Measurements from ENCODE around the gene ROBO3. TPM values are rescaled to one million over a fixed set of nuclear protein-coding genes. Genes with fewer than 3 reads are reported as not detected.

Gene ROBO3
- total RNA-seq, 2 donors from 2014 or later: 1.3 to 9.9 TPM

DNA sequence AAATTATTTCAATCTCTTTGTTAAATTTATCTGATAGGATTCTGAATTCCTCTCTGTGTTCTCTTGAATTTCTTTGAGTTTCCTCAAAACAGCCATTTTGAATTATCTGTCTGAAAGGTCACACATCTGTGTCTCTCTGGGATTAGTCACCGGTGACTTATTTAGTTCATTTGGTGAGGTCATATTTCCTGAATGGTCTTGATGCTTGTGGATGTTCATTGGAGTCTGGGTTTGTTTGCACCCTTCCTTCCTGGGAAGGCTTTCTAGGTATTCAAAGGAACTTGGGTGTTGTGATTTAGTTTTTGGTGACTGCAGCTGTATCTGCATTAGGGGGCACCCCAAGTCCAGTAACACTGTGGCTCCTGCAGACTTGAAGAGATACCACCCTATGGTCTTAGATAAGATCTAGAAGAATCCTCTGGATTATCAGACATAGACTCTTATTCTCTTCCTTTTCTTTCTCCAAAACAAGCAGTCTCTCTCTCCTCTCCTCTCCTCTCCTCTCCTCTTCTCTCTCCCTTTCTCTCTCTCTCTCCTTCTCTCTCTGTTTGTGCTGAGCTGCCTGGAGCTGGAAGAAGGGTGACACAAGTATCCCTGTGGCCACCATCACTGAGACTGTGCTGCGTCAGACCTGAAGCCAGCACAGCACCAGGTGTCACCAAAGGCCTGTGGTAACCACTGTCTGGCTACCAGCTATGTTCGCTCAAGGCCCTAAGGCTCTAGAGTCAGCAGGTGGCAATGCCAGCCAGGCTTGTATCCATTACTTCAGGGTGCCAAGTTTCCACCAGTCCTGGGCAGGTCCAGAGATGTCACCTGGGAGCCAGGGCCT, 50.5 kb downstream of the ROBO3 start:
- intact Hi-C loops (cut with DNase I): no loop called here
- H3K4me3 ChIP-seq: no peak overlapping the region
- 73 to 80% methylated on average over 3 of the region's 3 CpGs for WGBS, 2 donors
- TF ChIP-seq CTCF (IDR thresholded peaks at IDR 0.05) (no peak), POLR2A (IDR thresholded peaks at IDR 0.05) (no peak)
- DNase-seq: no peak
- no peak overlapping the region for H3K27ac ChIP-seq
- H3K27me3 ChIP-seq: no peaks in the 10 kb centered on the region
- H3K9me3 ChIP-seq: peaks cover 0 to 9% (median 0%) of the 10 kb centered on the region in 3 donors
- no peak for ATAC-seq
- H3K4me1 ChIP-seq: peaks cover 2% of the 10 kb centered on the region
- H3K36me3 ChIP-seq (replicated peaks in 1 of 2; ENCODE audit: insufficient read depth in 1 of 2, low read depth in 2 of 2): no peaks in the 10 kb centered on the region

- intact Hi-C loops (cut with DNase I): no loop called here
- Histone ChIP-seq H3K27me3 (no peaks in the 10 kb centered on the region), H3K9me3 (peaks cover 0 to 9% (median 0%) of the 10 kb centered on the region in 3 donors), H3K27ac (no peak overlapping the region), H3K4me1 (peaks cover 8% of the 10 kb centered on the region), H3K36me3 (replicated peaks in 1 of 2; ENCODE audit: insufficient read depth in 1 of 2, low read depth in 2 of 2) (no peaks in the 10 kb centered on the region), H3K4me3 (no peak overlapping the region)
- no peak for DNase-seq
- TF ChIP-seq POLR2A (IDR thresholded peaks at IDR 0.05): no peak
- no peak for TF ChIP-seq CTCF (IDR thresholded peaks at IDR 0.05)
- no peak for ATAC-seq
These were observed 51.1 kb downstream of the ROBO3 start for GRCh38 chr11:124916370-124916710.

GRCh38 chr11:124917115-124917637, 51.9 kb downstream of the ROBO3 start:
- TF ChIP-seq CTCF (IDR thresholded peaks at IDR 0.05): no peak
- TF ChIP-seq POLR2A (IDR thresholded peaks at IDR 0.05): no peak
- DNase-seq (no peak), ATAC-seq (no peak)
- intact Hi-C loops (cut with DNase I): no loop called here
- H3K27ac ChIP-seq: no peak overlapping the region
- WGBS, 2 donors: 67 to 71% methylated on average over 6 of the region's 6 CpGs
- peaks cover 0 to 5% (median 0%) of the 10 kb centered on the region in 3 donors for H3K9me3 ChIP-seq
- no peaks in the 10 kb centered on the region for H3K36me3 ChIP-seq (replicated peaks in 1 of 2; ENCODE audit: insufficient read depth in 1 of 2, low read depth in 2 of 2)
- no peaks in the 10 kb centered on the region for H3K27me3 ChIP-seq
- H3K4me3 ChIP-seq: no peak overlapping the region
- peaks cover 9% of the 10 kb centered on the region for H3K4me1 ChIP-seq

GRCh38 chr11:124918950-124919349, 53.7 kb downstream of the ROBO3 start, which contains the start of gene HEPN1:
Gene HEPN1, plus strand, starts transcription at chr11:124919250.
- 43 to 51% methylated on average over 3 of the region's 3 CpGs for WGBS, 2 donors
- H3K36me3 ChIP-seq (replicated peaks in 1 of 2; ENCODE audit: insufficient read depth in 1 of 2, low read depth in 2 of 2): no peaks in the 10 kb centered on the region
- H3K27ac ChIP-seq: no peak within 1 kb of the TSS
- TF ChIP-seq CTCF (IDR thresholded peaks at IDR 0.05) (no peak), POLR2A (IDR thresholded peaks at IDR 0.05) (no peak)
- peaks cover 9% of the 10 kb centered on the region for H3K4me1 ChIP-seq
- H3K4me3 ChIP-seq: no peak within 1 kb of the TSS
- intact Hi-C loops (cut with DNase I): no loop called here
- DNase-seq (no peak), ATAC-seq (no peak)
- no peaks in the 10 kb centered on the region for H3K9me3 ChIP-seq
- no peaks in the 10 kb centered on the region for H3K27me3 ChIP-seq

DNA sequence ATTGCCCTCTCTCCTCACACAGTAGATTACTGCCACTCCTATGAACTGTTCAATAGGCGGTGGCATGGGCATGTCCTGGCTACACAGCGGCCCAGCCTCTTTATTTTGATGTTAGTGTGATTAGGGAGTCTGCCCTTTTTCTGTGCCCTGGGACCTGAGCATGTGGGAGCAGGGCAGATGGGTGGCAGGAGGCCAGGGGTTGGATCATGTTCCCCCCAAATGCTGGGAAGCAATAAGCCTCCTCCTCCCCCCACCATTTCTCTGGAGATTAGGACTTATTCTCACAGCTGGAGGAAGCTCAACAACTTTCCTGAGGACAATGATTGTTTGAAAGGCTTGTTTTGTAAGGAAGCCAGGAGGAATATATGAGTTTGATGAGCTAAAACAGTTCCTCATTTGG, 54.7 kb downstream of the ROBO3 start:
- intact Hi-C loops (cut with DNase I): no loop called here
- WGBS, 2 donors: 95 to 100% methylated on average over 2 of the region's 2 CpGs
- no peaks in the 10 kb centered on the region for H3K27me3 ChIP-seq
- H3K4me3 ChIP-seq: no peak overlapping the region
- no peak for ATAC-seq
- TF ChIP-seq POLR2A (IDR thresholded peaks at IDR 0.05) (no peak), CTCF (IDR thresholded peaks at IDR 0.05) (no peak)
- H3K4me1 ChIP-seq: peaks cover 9% of the 10 kb centered on the region
- DNase-seq: no peak
- no peaks in the 10 kb centered on the region for H3K36me3 ChIP-seq (replicated peaks in 1 of 2; ENCODE audit: insufficient read depth in 1 of 2, low read depth in 2 of 2)
- no peaks in the 10 kb centered on the region for H3K9me3 ChIP-seq
- no peak overlapping the region for H3K27ac ChIP-seq

Data from body of pancreas (tissue), 4 donors.